ENCODE data around the gene KLHL36.

DNA sequence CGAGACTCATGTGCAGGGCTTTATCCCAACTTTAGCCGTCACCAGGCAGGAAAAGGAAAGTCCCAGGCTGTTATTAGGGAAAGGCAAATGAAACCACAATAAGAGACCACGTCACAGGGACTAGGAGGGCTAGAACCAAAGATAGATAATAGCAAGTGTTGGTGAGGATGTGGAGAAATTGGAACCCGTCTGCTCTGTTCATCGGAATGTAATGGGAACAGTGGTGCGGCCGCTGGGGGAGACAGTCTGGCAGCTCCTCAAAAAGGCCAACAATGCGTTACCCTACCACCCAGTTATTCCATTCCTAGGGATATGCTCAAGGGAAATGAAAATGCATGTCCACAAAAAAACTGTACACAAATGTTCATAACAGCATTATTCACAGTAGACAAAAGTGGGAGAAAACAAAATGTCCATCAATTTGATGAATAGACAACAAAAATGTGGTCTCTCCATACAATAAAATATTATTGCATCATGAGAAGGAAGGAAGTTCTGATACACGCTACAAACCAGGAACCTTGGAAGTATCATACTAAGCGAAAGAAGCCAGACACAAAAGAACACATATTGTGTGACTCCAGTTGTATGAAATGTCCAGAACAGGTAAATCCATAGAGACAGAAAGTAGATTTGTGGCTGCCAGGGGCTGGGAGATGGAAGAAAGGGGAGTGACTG, 32.0 kb downstream of the KLHL36 start:
- TF ChIP-seq, protein P1, sequence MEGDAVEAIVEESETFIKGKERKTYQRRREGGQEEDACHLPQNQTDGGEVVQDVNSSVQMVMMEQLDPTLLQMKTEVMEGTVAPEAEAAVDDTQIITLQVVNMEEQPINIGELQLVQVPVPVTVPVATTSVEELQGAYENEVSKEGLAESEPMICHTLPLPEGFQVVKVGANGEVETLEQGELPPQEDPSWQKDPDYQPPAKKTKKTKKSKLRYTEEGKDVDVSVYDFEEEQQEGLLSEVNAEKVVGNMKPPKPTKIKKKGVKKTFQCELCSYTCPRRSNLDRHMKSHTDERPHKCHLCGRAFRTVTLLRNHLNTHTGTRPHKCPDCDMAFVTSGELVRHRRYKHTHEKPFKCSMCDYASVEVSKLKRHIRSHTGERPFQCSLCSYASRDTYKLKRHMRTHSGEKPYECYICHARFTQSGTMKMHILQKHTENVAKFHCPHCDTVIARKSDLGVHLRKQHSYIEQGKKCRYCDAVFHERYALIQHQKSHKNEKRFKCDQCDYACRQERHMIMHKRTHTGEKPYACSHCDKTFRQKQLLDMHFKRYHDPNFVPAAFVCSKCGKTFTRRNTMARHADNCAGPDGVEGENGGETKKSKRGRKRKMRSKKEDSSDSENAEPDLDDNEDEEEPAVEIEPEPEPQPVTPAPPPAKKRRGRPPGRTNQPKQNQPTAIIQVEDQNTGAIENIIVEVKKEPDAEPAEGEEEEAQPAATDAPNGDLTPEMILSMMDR (IDR thresholded peaks at IDR 0.05): no peak
- TF ChIP-seq POLR2A (IDR thresholded peaks at IDR 0.05): no peak

All from upper lobe of left lung (tissue), 4 donors.